GM13977 (cell line): Measurements from ENCODE around the gene BCORL1.

Experiments
- DNase-seq: peaks from one replicate; pipeline ENCODE4 v3.0.0; 2012; ENCODE audit warnings: low spot score
- CTCF ChIP-seq: IDR thresholded peaks from 2 replicates; pipeline ENCODE4 v1.5.1; 2012; ENCODE audit warnings: mild to moderate bottlenecking, control low read depth; ENCODE audit not compliant: insufficient read depth; ENCODE audit errors: extremely low read depth, missing control alignments
- in situ Hi-C: fragments of 300-500 bp; cut with MboI; formaldehyde crosslinking; loops from one replicate; pipeline ENCODE4 v1.12.0; 2022; ENCODE audit warnings: low sequenced_read_pairs, low pct_unique_long_range_greater_than_20kb, mixed read lengths, inconsistent platforms; ENCODE audit not compliant: unreplicated experiment

BCORL1 gene

GRCh38 chrX:129980001-129980401 is 2.4 kb upstream of the BCORL1 start:
- DNase-seq: peak; percentile 65
- no peak for TF ChIP-seq CTCF
- in situ Hi-C loops: no loop called here

- TF ChIP-seq CTCF: no peak
- in situ Hi-C loops: no loop called here
- peak; percentile 64 for DNase-seq
Measured at GRCh38 chrX:129980540-129981199, 1.8 kb upstream of the BCORL1 start.

- in situ Hi-C loops: no loop called here
- TF ChIP-seq CTCF: no peak
- no peak for DNase-seq
Measured at GRCh38 chrX:129981200-129981553, 1.3 kb upstream of the BCORL1 start.

- in situ Hi-C loops: no loop called here
- TF ChIP-seq CTCF: no peak
- DNase-seq: peak; percentile 40
Measured at GRCh38 chrX:129981752-129982299, 609 bp upstream of the BCORL1 start.

GRCh38 chrX:129983575-129984110 is 1.2 kb downstream of the BCORL1 start:
- in situ Hi-C loops: no loop called here
- no peak for TF ChIP-seq CTCF
- peak; percentile 46 for DNase-seq

- peak; percentile 69 for DNase-seq
- no peak for TF ChIP-seq CTCF
- in situ Hi-C loops: no loop called here
Measured at GRCh38 chrX:129984111-129984958, 1.9 kb downstream of the BCORL1 start.
